Spleen (tissue), 7 donors: ENCODE measurements around the gene LRRC30.

Experiments
- CTCF ChIP-seq, 11 experiments: fragments of 200-600 bp in 7 of 11; fragments of 450-650 bp in 4 of 11; sonication (generic) in 4 of 11; IDR thresholded peaks in 8 of 11; conservative IDR thresholded peaks in 3 of 11; 1 replicate in 7 of 11; 2 replicates in 4 of 11; pipeline versions ENCODE4 v1.4.0 to v1.8.0; 2016 to 2021; ENCODE audit warnings: antibody characterized with exemption in 11 of 11, inconsistent platforms in 4 of 11, mild to moderate bottlenecking in 1 of 11
- POLR2A ChIP-seq, 3 donors: fragments of 450-650 bp; IDR thresholded peaks; one replicate each; pipeline ENCODE4 v1.5.1; 2017; ENCODE audit warnings: antibody characterized with exemption in 3 of 3, mild to moderate bottlenecking in 1 of 3
- POLR2AphosphoS5 ChIP-seq, 3 donors: sonication (generic); formaldehyde crosslinking; IDR thresholded peaks; one replicate each; pipeline ENCODE4 v1.5.1; 2017; ENCODE audit warnings: antibody characterized with exemption in 3 of 3
- donor health status: DM: no; HTN: no; CAD: no; lungs with moderate emphysema.
- donor health status: DM: no; HTN: no; CAD: no.
- donor health status: DM: no; HTN: no; CAD: no.

GRCh38 chr18:7234956-7235355 lies 4.1 kb downstream of the LRRC30 start:
- TF ChIP-seq CTCF (IDR thresholded peaks at IDR 0.05 in 8 of 11, conservative IDR thresholded peaks at IDR 0.05 in 3 of 11) = no peak
- TF ChIP-seq POLR2AphosphoS5 (IDR thresholded peaks at IDR 0.05) = no peak
- no peak for TF ChIP-seq POLR2A (IDR thresholded peaks at IDR 0.05)
